Stomach (tissue), 4 donors: Measurements from ENCODE around the gene C1QTNF6.

Source experiments
- EP300 ChIP-seq: sonication (generic); formaldehyde crosslinking; IDR thresholded peaks from one replicate; pipeline ENCODE4 v1.6.1; 2017; ENCODE audit warnings: antibody characterized with exemption
- POLR2A ChIP-seq, 4 donors: fragments of 450-650 bp; IDR thresholded peaks; one replicate each; pipeline ENCODE4 v1.6.1; 2016; ENCODE audit warnings: antibody characterized with exemption in 4 of 4, control low read depth in 2 of 4, mild to moderate bottlenecking in 1 of 4, moderate library complexity in 1 of 4
- TF ChIP-seq, protein P1 (sequence below), 7 experiments: fragments of 450-650 bp in 4 of 7; fragments of 200-600 bp in 3 of 7; sonication (generic) in 3 of 7; IDR thresholded peaks; one replicate each; pipeline ENCODE4 v1.5.1; 2016 to 2019; ENCODE audit warnings: antibody characterized with exemption in 7 of 7, control low read depth in 2 of 7, mild to moderate bottlenecking in 1 of 7

DNA sequence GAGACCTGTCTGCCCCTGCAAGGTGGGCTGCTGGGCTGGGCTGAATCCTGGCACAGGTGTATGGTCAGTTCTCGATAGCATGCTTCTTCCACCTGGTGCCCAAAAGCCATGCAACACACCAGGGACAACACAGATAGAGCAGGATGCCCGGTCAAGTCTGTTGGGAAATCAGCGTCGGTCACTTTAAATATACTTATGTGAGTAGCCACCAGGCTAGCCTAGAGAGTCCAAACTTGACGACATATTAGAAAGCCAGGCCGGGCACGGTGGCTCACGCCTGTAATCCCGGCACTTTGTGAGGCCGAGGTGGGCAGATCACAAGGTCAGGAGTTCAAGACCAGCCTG lies 8.9 kb downstream of the C1QTNF6 start:
- TF ChIP-seq, protein P1, sequence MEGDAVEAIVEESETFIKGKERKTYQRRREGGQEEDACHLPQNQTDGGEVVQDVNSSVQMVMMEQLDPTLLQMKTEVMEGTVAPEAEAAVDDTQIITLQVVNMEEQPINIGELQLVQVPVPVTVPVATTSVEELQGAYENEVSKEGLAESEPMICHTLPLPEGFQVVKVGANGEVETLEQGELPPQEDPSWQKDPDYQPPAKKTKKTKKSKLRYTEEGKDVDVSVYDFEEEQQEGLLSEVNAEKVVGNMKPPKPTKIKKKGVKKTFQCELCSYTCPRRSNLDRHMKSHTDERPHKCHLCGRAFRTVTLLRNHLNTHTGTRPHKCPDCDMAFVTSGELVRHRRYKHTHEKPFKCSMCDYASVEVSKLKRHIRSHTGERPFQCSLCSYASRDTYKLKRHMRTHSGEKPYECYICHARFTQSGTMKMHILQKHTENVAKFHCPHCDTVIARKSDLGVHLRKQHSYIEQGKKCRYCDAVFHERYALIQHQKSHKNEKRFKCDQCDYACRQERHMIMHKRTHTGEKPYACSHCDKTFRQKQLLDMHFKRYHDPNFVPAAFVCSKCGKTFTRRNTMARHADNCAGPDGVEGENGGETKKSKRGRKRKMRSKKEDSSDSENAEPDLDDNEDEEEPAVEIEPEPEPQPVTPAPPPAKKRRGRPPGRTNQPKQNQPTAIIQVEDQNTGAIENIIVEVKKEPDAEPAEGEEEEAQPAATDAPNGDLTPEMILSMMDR (IDR thresholded peaks at IDR 0.05) = no peak
- TF ChIP-seq POLR2A (IDR thresholded peaks at IDR 0.05) = no peak
- no peak for TF ChIP-seq EP300
